Activated B cell treated with CpG ODN at 0.5 μM for 24 hours (primary cell): ENCODE measurements around the gene C20orf144. TPM values are rescaled to one million over a fixed set of nuclear protein-coding genes. Genes with fewer than 3 reads are reported as not detected.
A peak's percentile ranks its signal among the peaks of the same experiment; 100 is the strongest.

Source experiments
- ATAC-seq: fragments of 200-7000 bp; cut with Tn5 transposase; one replicate; pipeline ENCODE4 v1.10.0; 2021; ENCODE audit warnings: low read depth, mild to moderate bottlenecking, moderate library complexity
- CTCF ChIA-PET: fragments of 350-600 bp; sonication (Branson Sonifier 250); formaldehyde crosslinking; loops from one replicate; lab custom pipeline; 2021; ENCODE audit warnings: antibody characterized with exemption; lab: Charles Lee
- POLR2A ChIA-PET: fragments of 350-600 bp; sonication (Branson Sonifier 250); formaldehyde crosslinking; loops from one replicate; lab custom pipeline; 2021; ENCODE audit warnings: antibody characterized with exemption; lab: Charles Lee
- DNase-seq: peaks from one replicate; pipeline ENCODE4 v3.0.0; 2022
- H3K27ac Mint-ChIP-seq: one replicate; pipeline ENCODE4 v1.8.0; 2020; ENCODE audit warnings: mixed read lengths
- H3K27me3 Mint-ChIP-seq: one replicate; pipeline ENCODE4 v1.8.0; 2021; ENCODE audit warnings: mixed read lengths
- H3K36me3 Mint-ChIP-seq: one replicate; pipeline ENCODE4 v1.8.0; 2021; ENCODE audit warnings: low read depth, mixed read lengths
- H3K4me1 Mint-ChIP-seq: one replicate; pipeline ENCODE4 v1.8.0; 2021; ENCODE audit warnings: mixed read lengths
- H3K4me3 Mint-ChIP-seq: one replicate; pipeline ENCODE4 v1.8.0; 2020; ENCODE audit warnings: mild to moderate bottlenecking, mixed read lengths
- H3K9me3 Mint-ChIP-seq: one replicate; pipeline ENCODE4 v1.8.0; 2020; ENCODE audit warnings: mixed read lengths
- intact Hi-C: fragments of 100-400 bp; cut with micrococcal nuclease; formaldehyde crosslinking; loops from one replicate; pipeline ENCODE4 v1.15.1; 2024
- total RNA-seq: library from RNA; stranded (reverse); gene quantifications from 2 replicates; pipeline ENCODE4 v1.2.3, GENCODE V29; 2022
- TF ChIP-seq, protein P1 (sequence below): fragments of 200-600 bp; IDR thresholded peaks from one replicate; pipeline ENCODE4 v1.8.0; 2022; ENCODE audit warnings: antibody characterized with exemption, mild to moderate bottlenecking

C20orf144 gene
- 0.20 and 0.27 TPM in 2 replicates for total RNA-seq

DNA sequence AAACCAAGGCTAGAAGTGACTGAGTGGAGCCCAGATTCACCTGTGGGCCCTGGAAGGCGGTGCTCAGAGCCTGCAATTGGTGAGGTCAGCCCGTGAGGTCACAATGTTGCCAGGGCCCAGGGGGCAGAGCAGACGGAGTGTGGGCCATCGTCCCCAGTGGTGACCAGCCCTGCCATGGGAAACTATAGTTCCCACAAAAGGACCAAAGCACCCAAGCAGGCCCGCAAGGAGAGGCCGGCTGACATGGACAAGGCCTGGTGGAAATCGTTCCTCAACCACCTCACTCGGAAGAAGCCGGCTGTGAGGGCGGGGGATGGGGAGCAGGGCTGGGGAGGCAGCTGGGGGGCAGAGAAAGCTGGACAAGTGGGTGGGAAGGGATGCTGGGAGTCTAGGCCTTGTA lies at the start of gene C20orf144:
C20orf144 (plus strand) TSS at position 156 of the 400 bp plus-strand sequence; CDS start at position 175, 19 bp downstream.
- peak within 1 kb of the TSS; percentile 87 for H3K4me3 Mint-ChIP-seq
- H3K27ac Mint-ChIP-seq = peak within 1 kb of the TSS; percentile 56
- ATAC-seq (no peak), DNase-seq (no peak)
- no peaks in the 10 kb centered on the region for H3K9me3 Mint-ChIP-seq
- intact Hi-C loops = loop anchor here (2.0 kb wide), 1 partner anchor 253 kb away; no protein-coding TSS in a partner anchor
- H3K36me3 Mint-ChIP-seq = no peaks in the 10 kb centered on the region
- TF ChIP-seq, protein P1, sequence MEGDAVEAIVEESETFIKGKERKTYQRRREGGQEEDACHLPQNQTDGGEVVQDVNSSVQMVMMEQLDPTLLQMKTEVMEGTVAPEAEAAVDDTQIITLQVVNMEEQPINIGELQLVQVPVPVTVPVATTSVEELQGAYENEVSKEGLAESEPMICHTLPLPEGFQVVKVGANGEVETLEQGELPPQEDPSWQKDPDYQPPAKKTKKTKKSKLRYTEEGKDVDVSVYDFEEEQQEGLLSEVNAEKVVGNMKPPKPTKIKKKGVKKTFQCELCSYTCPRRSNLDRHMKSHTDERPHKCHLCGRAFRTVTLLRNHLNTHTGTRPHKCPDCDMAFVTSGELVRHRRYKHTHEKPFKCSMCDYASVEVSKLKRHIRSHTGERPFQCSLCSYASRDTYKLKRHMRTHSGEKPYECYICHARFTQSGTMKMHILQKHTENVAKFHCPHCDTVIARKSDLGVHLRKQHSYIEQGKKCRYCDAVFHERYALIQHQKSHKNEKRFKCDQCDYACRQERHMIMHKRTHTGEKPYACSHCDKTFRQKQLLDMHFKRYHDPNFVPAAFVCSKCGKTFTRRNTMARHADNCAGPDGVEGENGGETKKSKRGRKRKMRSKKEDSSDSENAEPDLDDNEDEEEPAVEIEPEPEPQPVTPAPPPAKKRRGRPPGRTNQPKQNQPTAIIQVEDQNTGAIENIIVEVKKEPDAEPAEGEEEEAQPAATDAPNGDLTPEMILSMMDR = no peak
- peaks cover 27% of the 10 kb centered on the region for H3K4me1 Mint-ChIP-seq
- no peaks in the 10 kb centered on the region for H3K27me3 Mint-ChIP-seq
- ChIA-PET POLR2A (interaction anchor here (0.5 to 2.1 kb wide), 3 partner anchors 23 to 331 kb away, joined by 3 to 7 read pairs (median 6); partner anchors contain the start of gene RALY), CTCF (interaction anchor here (2.0 kb wide), 1 partner anchor 8 kb away, joined by 9 read pairs; no protein-coding TSS in a partner anchor)

DNA sequence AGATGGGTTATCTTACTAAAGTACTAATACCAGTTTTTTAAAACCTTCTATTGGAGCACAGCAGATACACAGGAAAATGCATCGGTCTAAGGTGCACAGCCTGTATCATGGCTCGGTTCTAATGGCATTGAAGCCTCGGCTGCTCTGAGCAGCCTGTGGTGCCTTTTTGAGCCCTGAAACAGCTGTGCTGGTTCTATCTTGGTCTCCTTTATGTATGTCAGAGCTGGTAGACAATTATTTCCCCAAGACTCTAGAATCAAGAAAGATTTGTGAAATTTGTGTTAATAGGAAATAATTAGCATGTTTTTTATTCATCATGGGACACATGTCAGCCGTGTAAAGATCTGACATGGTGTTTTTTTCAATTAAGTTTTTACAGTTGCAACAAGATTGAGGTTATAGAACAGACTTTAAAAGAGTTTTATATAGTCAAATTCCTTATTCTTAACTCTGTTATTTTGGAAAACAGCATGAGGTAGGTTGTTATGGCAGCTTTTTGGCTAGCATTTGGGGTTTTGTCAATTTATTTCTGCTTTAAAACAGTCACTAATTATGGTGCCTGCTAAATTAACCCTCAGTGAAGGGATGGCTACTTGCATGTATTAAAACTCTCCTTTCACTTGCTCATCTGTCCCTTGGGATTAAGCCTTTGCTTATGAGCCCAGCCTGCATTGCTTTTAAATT lies 40.3 kb upstream of the C20orf144 start:
- no peaks in the 10 kb centered on the region for H3K27me3 Mint-ChIP-seq
- DNase-seq (no peak), ATAC-seq (no peak)
- H3K9me3 Mint-ChIP-seq = no peaks in the 10 kb centered on the region
- CTCF ChIA-PET = no interaction called here
- H3K4me1 Mint-ChIP-seq = peaks cover 20% of the 10 kb centered on the region
- intact Hi-C loops = no loop called here
- no peak overlapping the region for H3K4me3 Mint-ChIP-seq
- no peak overlapping the region for H3K27ac Mint-ChIP-seq
- POLR2A ChIA-PET = no interaction called here
- peaks cover 57% of the 10 kb centered on the region for H3K36me3 Mint-ChIP-seq
- TF ChIP-seq, protein P1 = no peak

DNA sequence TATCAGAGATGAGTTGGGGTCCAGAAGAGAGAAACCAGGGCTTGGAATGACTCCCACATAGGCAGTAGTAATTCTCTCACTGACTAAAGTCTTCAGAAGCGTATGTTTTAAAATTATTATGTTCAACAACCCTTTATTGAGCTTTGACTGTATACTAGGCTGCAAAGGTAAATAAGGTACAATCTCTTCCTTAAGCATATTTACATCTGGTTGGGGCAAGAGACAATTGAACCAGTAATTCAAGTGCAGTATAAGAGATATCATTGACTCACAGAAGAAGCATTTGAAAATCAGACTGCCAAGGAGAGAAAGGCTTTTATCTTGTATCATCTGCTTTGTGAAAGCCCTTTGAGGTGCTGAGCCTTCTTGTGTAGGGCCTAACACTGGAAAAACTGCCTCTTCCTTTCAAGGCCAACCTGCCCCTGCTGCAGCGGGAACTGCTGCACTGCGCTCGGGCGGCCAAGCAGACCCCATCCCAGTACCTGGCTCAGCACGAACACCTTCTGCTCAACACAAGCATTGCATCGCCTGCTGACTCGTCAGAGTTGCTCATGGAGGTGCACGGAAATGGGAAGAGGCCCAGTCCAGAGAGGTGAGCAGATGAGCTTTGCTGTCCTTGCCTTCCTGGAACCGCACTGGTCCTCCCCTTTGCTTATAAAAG lies 39.3 kb upstream of the C20orf144 start:
- peaks cover 20% of the 10 kb centered on the region for H3K4me1 Mint-ChIP-seq
- no peak for DNase-seq
- H3K9me3 Mint-ChIP-seq = no peaks in the 10 kb centered on the region
- no peak for ATAC-seq
- ChIA-PET POLR2A (no interaction called here), CTCF (no interaction called here)
- H3K4me3 Mint-ChIP-seq = no peak overlapping the region
- peaks cover 60% of the 10 kb centered on the region for H3K36me3 Mint-ChIP-seq
- no peak overlapping the region for H3K27ac Mint-ChIP-seq
- H3K27me3 Mint-ChIP-seq = no peaks in the 10 kb centered on the region
- TF ChIP-seq, protein P1 = no peak
- intact Hi-C loops = no loop called here

DNA sequence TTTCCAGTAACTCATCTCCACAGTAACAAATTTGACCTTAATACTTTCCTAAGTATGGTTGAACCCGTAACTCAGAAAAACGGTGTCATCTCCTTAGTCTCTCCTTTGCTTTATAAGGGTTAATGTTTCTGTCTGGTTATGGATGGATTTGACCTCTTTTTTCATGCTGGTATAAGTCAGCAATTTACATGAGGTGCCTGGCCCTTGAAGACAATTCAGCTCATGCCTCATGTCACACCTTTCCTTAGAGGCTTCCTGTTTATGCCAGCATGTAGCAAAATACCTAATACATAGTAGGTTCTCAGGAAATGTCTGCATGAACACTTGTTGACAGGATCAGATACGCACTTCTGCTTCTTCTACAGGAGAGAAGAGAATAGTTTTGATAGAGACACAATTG lies 37.7 kb upstream of the C20orf144 start:
- Mint-ChIP-seq H3K4me3 (no peak overlapping the region), H3K4me1 (peaks cover 20% of the 10 kb centered on the region), H3K36me3 (peaks cover 72% of the 10 kb centered on the region), H3K27ac (peak overlapping the region; percentile 22), H3K27me3 (no peaks in the 10 kb centered on the region), H3K9me3 (no peaks in the 10 kb centered on the region)
- DNase-seq (no peak), ATAC-seq (no peak)
- TF ChIP-seq, protein P1 = no peak
- ChIA-PET POLR2A (no interaction called here), CTCF (no interaction called here)
- intact Hi-C loops = no loop called here

DNA sequence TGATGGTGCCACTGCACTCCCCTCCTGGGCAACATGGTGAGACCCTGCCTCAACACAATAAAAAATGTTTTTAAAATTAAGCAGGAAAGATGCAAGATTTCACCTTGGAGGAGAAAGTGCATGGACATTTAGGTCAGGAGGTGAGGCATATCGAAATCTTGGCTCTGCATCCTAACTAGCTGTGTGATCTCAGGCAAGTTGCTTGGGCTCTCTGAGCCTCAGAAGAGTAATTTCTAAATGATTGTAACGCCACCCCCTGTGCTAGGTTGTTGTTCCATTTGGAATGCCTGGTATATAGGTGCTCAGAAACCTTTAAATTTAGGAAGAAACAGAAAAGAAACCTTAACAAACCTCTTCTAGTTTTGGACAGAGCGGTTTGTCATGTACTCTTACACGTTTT lies 35.9 kb upstream of the C20orf144 start:
- TF ChIP-seq, protein P1 = no peak
- Mint-ChIP-seq H3K27ac (no peak overlapping the region), H3K4me1 (peaks cover 20% of the 10 kb centered on the region), H3K4me3 (no peak overlapping the region), H3K36me3 (peaks cover 79% of the 10 kb centered on the region), H3K9me3 (no peaks in the 10 kb centered on the region), H3K27me3 (no peaks in the 10 kb centered on the region)
- no peak for DNase-seq
- POLR2A ChIA-PET = interaction anchor here (0.6 kb wide), 1 partner anchor 47 kb away, joined by 3 read pairs; no protein-coding TSS in a partner anchor
- intact Hi-C loops = no loop called here
- CTCF ChIA-PET = no interaction called here
- no peak for ATAC-seq
